GM13977 (cell line): Measurements from ENCODE around the gene PHKA1.
"Not testable (repeated sequence)": the region's sequence is repeated elsewhere in the genome, so short reads cannot be mapped to it uniquely, and the experiment has no call there.

Experiments
- DNase-seq: peaks from one replicate; pipeline ENCODE4 v3.0.0; 2012; ENCODE audit warnings: low spot score
- CTCF ChIP-seq: IDR thresholded peaks from 2 replicates; pipeline ENCODE4 v1.5.1; 2012; ENCODE audit warnings: mild to moderate bottlenecking, control low read depth; ENCODE audit not compliant: insufficient read depth; ENCODE audit errors: extremely low read depth, missing control alignments
- in situ Hi-C: fragments of 300-500 bp; cut with MboI; formaldehyde crosslinking; loops from one replicate; pipeline ENCODE4 v1.12.0; 2022; ENCODE audit warnings: low sequenced_read_pairs, low pct_unique_long_range_greater_than_20kb, mixed read lengths, inconsistent platforms; ENCODE audit not compliant: unreplicated experiment

Gene PHKA1

GRCh38 chrX:72693477-72693876 is 20.6 kb downstream of the PHKA1 start:
- no peak for DNase-seq
- in situ Hi-C loops, result no loop called here
- TF ChIP-seq CTCF, result no peak

GRCh38 chrX:72687396-72687795 is 26.7 kb downstream of the PHKA1 start:
- TF ChIP-seq CTCF, result no peak

GRCh38 chrX:72685810-72686456 is 28.2 kb downstream of the PHKA1 start:
- in situ Hi-C loops, result no loop called here
- TF ChIP-seq CTCF, result no peak
- DNase-seq, result no peak

More at GRCh38 chrX:72687396-72687795, 26.7 kb downstream of the PHKA1 start:
- in situ Hi-C loops, result no loop called here
- DNase-seq, result no peak

GRCh38 chrX:72685018-72685417 is 29.1 kb downstream of the PHKA1 start:
- in situ Hi-C loops, result no loop called here
- no peak for TF ChIP-seq CTCF
- no peak for DNase-seq

GRCh38 chrX:72683631-72684030 is 30.5 kb downstream of the PHKA1 start:
- no peak for TF ChIP-seq CTCF
- in situ Hi-C loops, result no loop called here
- no peak for DNase-seq

- in situ Hi-C loops, result no loop called here
- DNase-seq, result no peak
- no peak for TF ChIP-seq CTCF
These were observed 37.6 kb downstream of the PHKA1 start for GRCh38 chrX:72676465-72676864.

GRCh38 chrX:72673951-72674350 is 40.2 kb downstream of the PHKA1 start:
- DNase-seq, in situ Hi-C loops: not testable (repeated sequence)

GRCh38 chrX:72669508-72669907 is 44.6 kb downstream of the PHKA1 start:
- DNase-seq, in situ Hi-C loops: not testable (repeated sequence)
